BJ (cell line): Measurements from ENCODE around the gene PRICKLE2. TPM values are rescaled to one million over a fixed set of nuclear protein-coding genes. Genes with fewer than 3 reads are reported as not detected.

Experiments used
- CTCF ChIA-PET: fragments of 350-600 bp; formaldehyde crosslinking; extraction: SDS; loops from one replicate; lab custom pipeline; 2021; ENCODE audit warnings: antibody characterized with exemption, inconsistent platforms; lab: Yijun Ruan, JAX
- POLR2A ChIA-PET: fragments of 300-600 bp; sonication (Branson Sonifier 250); formaldehyde crosslinking; extraction: SDS; loops from one replicate; lab custom pipeline; 2021; ENCODE audit warnings: antibody characterized with exemption; lab: Charles Lee
- DNase-seq: peaks from one replicate; pipeline ENCODE4 v3.0.0-alpha.2; 2011; ENCODE audit warnings: low read depth
- H3K27me3 ChIP-seq: 2 replicates; pipeline ENCODE4 v1.6.0; 2011; ENCODE audit warnings: low read length; ENCODE audit not compliant: control insufficient read depth, insufficient read depth
- H3K36me3 ChIP-seq: 2 replicates; pipeline ENCODE4 v1.5.1; 2011; ENCODE audit warnings: low read length; ENCODE audit not compliant: control insufficient read depth, insufficient read depth
- H3K4me3 ChIP-seq: 2 replicates; pipeline ENCODE4 v1.5.1; 2011; ENCODE audit warnings: low read depth, mild to moderate bottlenecking, control low read depth, low read length
- CTCF ChIP-seq: IDR thresholded peaks from 2 replicates; pipeline ENCODE4 v1.5.1; 2011; ENCODE audit warnings: low read depth, mild to moderate bottlenecking, control low read depth, inconsistent platforms, low read length, moderate library complexity; ENCODE audit not compliant: insufficient read depth
- polyA plus RNA-seq: library from polyadenylated mRNA; depleted of rRNA; stranded (reverse); fragments of >200 nt; gene quantifications from 2 replicates; pipeline ENCODE4 v1.2.3, GENCODE V29; 2011

The PRICKLE2 gene
- polyA plus RNA-seq, 1 experiment: 3.5 TPM

- Histone ChIP-seq H3K27me3 (0 out of 2 replicates have a peak, but pooled peaks cover 1% of the 10 kb centered on the region), H3K4me3 (no peak overlapping the region), H3K36me3 (no peaks in the 10 kb centered on the region)
- no peak for DNase-seq
- TF ChIP-seq CTCF: no peak
- CTCF ChIA-PET: interaction anchor here (0.6 kb wide), 1 partner anchor 93 kb away, joined by 3 read pairs; no protein-coding TSS in a partner anchor
- POLR2A ChIA-PET: interaction anchor here (0.5 kb wide), 1 partner anchor 263 kb away, joined by 3 read pairs; no protein-coding TSS in a partner anchor
These were observed 165.6 kb downstream of the PRICKLE2 start for GRCh38 chr3:64059484-64060175.

- Histone ChIP-seq H3K36me3 (no peaks in the 10 kb centered on the region), H3K27me3 (0 out of 2 replicates have a peak, but pooled peaks cover 1% of the 10 kb centered on the region), H3K4me3 (no peak overlapping the region)
- POLR2A ChIA-PET: no interaction called here
- CTCF ChIA-PET: no interaction called here
- no peak for DNase-seq
- no peak for TF ChIP-seq CTCF
These were observed 166.7 kb downstream of the PRICKLE2 start for GRCh38 chr3:64058566-64058965.

GRCh38 chr3:64057231-64057630, 168.0 kb downstream of the PRICKLE2 start:
- Histone ChIP-seq H3K4me3 (no peak overlapping the region), H3K27me3 (0 out of 2 replicates have a peak, but pooled peaks cover 1% of the 10 kb centered on the region), H3K36me3 (no peaks in the 10 kb centered on the region)
- ChIA-PET CTCF (interaction anchor here (0.6 kb wide), 1 partner anchor 318 kb away, joined by 3 read pairs; no protein-coding TSS in a partner anchor), POLR2A (no interaction called here)
- DNase-seq: no peak
- TF ChIP-seq CTCF: no peak

GRCh38 chr3:64056606-64057180, 168.6 kb downstream of the PRICKLE2 start:
- Histone ChIP-seq H3K4me3 (no peak overlapping the region), H3K27me3 (0 out of 2 replicates have a peak, but pooled peaks cover 1% of the 10 kb centered on the region), H3K36me3 (no peaks in the 10 kb centered on the region)
- no peak for TF ChIP-seq CTCF
- no peak for DNase-seq
- CTCF ChIA-PET: no interaction called here
- POLR2A ChIA-PET: no interaction called here

- H3K4me3 ChIP-seq: no peak overlapping the region
- no peaks in the 10 kb centered on the region for H3K36me3 ChIP-seq
- ChIA-PET CTCF (no interaction called here), POLR2A (no interaction called here)
- TF ChIP-seq CTCF: no peak
- no peak for DNase-seq
- 0 out of 2 replicates have a peak, but pooled peaks cover 1% of the 10 kb centered on the region for H3K27me3 ChIP-seq
These were observed 170.2 kb downstream of the PRICKLE2 start for GRCh38 chr3:64055076-64055475.
